DMS53 treated with DMSO at 0.1 percent for 48 hours (cell line): ENCODE results near the gene DNAJB12.
"Not testable (repeated sequence)": the region's sequence is repeated elsewhere in the genome, so short reads cannot be mapped to it uniquely, and the experiment has no call there.

Experiments
- DNase-seq: peaks from one replicate; lab custom pipeline; 2025; ENCODE audit not compliant: unreplicated experiment; lab: John Stamatoyannopoulos, UW

The DNAJB12 gene

GRCh38 chr10:72316748-72317435 is 37.8 kb downstream of the DNAJB12 start:
- DNase-seq: peak; percentile 22

GRCh38 chr10:72316386-72316700 is 38.4 kb downstream of the DNAJB12 start:
- DNase-seq: no peak

GRCh38 chr10:72315611-72316385 is 38.9 kb downstream of the DNAJB12 start:
- DNase-seq: no peak

GRCh38 chr10:72315054-72315453 is 39.7 kb downstream of the DNAJB12 start:
- DNase-seq: no peak

- DNase-seq: no peak
Observed at GRCh38 chr10:72314263-72314662, 40.5 kb downstream of the DNAJB12 start.

GRCh38 chr10:72312865-72313391 is 41.8 kb downstream of the DNAJB12 start:
- no peak for DNase-seq

GRCh38 chr10:72311667-72312066 is 43.1 kb downstream of the DNAJB12 start:
- DNase-seq: no peak

- DNase-seq: no peak
Observed at GRCh38 chr10:72310636-72311035, 44.1 kb downstream of the DNAJB12 start.

- DNase-seq: no peak
Observed at GRCh38 chr10:72310241-72310633, 44.5 kb downstream of the DNAJB12 start.

- DNase-seq: no peak
Observed at GRCh38 chr10:72309290-72310240, 45.2 kb downstream of the DNAJB12 start.

GRCh38 chr10:72308320-72308987 is 46.3 kb downstream of the DNAJB12 start:
- no peak for DNase-seq

- not testable (repeated sequence) for DNase-seq
Observed at GRCh38 chr10:72307711-72308110, 47.0 kb downstream of the DNAJB12 start.

GRCh38 chr10:72306215-72306760 is 48.4 kb downstream of the DNAJB12 start:
- no peak for DNase-seq

GRCh38 chr10:72303424-72304128 is 51.1 kb downstream of the DNAJB12 start:
- DNase-seq: no peak

GRCh38 chr10:72298592-72299519 is 55.9 kb downstream of the DNAJB12 start:
- DNase-seq: no peak

- DNase-seq: peak; percentile 91
Observed at GRCh38 chr10:72297805-72298591, 56.7 kb downstream of the DNAJB12 start.

- no peak for DNase-seq
Observed at GRCh38 chr10:72297281-72297804, 57.4 kb downstream of the DNAJB12 start.

GRCh38 chr10:72296829-72297280 is 57.9 kb downstream of the DNAJB12 start:
- DNase-seq: not testable (repeated sequence)
